Dedifferentiated amniotic fluid mesenchymal stem cell (primary cell): ENCODE data around the gene LRBA.
"Not testable (repeated sequence)": the region's sequence is repeated elsewhere in the genome, so short reads cannot be mapped to it uniquely, and the experiment has no call there.

ENCODE experiments used
- DNase-seq: peaks from one replicate; pipeline ENCODE4 v3.0.0-alpha.2; 2016; ENCODE audit errors: extremely low spot score

The LRBA gene

GRCh38 chr4:150943126-150943525 lies 72.0 kb downstream of the LRBA start:
- DNase-seq = no peak

DNA sequence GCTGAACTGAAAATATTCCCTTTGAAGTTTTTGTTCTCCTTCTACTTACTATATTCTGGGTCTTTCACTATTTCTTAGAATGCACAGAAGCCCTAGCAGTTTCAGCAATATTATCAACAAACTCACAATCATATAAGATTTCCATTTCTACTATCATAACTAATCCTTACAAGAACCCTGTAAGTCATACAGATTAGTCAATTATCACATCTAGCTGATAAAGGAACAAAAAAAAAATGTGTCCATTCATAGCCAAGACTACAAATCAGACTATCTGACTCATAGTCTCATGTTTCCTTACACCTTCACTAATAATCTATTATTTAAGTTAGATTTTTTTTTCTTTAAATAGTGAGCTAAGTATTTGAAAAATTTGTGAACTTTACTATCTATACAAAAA lies 72.5 kb downstream of the LRBA start:
- no peak for DNase-seq

DNA sequence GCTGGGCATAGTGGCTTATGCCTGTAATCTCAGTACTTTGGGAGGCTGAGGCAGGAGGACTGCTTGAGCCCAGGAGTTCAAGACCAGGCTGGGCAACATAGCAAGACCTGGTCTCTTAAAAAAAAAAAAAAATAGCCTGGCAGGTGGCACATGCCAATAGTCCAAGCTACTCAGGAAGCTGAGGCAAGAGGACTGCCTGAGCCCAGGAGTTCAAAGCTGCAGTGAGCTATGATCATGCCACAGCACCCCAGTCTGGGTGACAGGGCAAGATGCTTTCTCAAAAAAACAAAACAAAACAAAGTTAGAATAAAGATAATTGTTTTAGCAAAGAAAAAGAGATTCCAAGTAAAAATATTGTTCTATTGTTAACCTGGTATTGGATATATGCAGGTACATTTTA lies 75.0 kb downstream of the LRBA start:
- no peak for DNase-seq

- DNase-seq = no peak
Measured at GRCh38 chr4:150939530-150939929, 75.6 kb downstream of the LRBA start.

DNA sequence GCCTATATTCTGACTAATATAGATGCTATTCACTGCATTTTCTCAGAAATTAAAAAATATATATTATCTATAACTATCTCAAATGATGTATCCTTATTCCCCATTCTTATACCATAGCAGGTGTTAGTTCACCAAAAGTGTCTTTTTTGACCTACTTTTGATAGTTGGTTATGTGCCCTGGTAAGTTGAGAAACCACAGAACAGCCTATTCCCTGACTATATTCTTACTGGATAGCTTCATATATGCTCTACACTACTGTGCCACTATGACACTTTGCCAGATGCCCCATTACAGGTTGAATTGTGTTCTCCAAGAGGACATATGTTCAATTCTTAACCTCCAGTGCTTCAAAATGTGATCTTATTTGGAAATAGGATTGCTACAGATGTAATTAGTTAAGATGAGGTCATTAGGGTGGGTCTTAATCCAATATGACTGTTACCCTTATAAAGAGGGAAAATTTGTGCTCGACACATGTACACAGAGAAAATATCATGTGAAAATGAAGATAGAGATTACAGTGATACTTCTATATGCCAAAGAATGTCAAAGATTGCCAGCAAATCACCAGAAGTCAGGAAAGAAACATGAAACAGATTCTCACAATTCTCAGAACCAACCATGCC lies 76.1 kb downstream of the LRBA start:
- no peak for DNase-seq

DNA sequence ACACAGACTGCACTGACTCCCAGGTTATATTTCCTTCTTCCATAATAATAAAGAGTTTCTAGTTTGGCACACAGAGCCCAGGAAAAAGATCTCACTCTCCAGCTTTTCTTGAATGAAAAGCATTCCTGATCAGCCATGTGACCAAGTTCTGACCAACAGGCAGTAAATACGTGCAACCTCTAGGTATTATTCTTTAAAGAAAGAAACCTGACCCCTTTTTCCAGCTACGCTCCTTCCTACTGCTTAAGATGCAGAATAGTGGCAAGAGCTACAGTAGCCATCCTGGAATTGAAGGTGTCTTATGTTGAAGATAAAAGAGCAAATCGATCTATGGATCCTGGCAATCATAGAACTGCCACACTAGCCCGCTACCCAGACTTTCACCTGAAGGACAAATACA lies 76.7 kb downstream of the LRBA start:
- no peak for DNase-seq

GRCh38 chr4:150934022-150934421 lies 81.1 kb downstream of the LRBA start:
- DNase-seq = no peak

DNA sequence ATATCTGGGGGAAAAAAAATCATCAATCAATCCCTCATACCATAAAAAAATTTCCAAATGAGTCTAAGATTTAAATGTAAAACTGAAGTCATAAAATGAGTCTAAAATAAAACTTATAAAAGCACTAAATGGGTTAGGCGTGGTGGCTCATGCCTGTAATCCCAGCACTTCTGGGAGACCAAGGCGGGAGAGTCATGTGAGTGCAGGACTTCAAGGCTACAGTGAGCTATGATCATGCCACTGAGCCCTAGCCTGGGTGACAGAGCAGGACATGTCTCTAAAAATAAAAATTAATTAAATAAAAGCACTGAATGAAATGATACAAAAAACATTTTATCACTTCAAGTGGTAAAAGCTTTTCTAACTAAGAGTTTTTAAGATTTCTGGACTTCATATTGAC lies 83.3 kb downstream of the LRBA start:
- DNase-seq = no peak

DNA sequence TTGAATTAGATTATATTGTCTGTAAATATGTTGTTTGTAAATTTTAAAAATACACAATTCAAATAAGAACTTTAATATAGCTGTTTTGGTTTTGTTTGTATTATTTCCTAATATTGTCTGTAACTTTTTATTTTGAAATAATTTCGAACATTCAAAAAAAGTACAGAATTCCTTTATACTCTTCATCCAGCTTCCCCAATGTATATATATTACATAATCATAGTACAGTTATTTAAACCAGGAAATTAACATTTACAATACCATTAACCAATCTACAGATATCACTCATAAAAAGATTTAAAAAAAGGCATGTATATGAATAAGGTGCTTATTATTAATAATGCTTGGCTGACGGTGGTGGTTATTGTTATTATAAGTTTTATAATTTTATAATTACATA lies 84.1 kb downstream of the LRBA start:
- no peak for DNase-seq

GRCh38 chr4:150923945-150924344 lies 91.1 kb downstream of the LRBA start:
- DNase-seq = no peak

GRCh38 chr4:150921486-150921885 lies 93.6 kb downstream of the LRBA start:
- not testable (repeated sequence) for DNase-seq

GRCh38 chr4:150918562-150918961 lies 96.5 kb downstream of the LRBA start:
- DNase-seq = not testable (repeated sequence)

GRCh38 chr4:150911326-150911725 lies 103.8 kb downstream of the LRBA start:
- DNase-seq = no peak

GRCh38 chr4:150909116-150909515 lies 106.0 kb downstream of the LRBA start:
- DNase-seq = no peak

DNA sequence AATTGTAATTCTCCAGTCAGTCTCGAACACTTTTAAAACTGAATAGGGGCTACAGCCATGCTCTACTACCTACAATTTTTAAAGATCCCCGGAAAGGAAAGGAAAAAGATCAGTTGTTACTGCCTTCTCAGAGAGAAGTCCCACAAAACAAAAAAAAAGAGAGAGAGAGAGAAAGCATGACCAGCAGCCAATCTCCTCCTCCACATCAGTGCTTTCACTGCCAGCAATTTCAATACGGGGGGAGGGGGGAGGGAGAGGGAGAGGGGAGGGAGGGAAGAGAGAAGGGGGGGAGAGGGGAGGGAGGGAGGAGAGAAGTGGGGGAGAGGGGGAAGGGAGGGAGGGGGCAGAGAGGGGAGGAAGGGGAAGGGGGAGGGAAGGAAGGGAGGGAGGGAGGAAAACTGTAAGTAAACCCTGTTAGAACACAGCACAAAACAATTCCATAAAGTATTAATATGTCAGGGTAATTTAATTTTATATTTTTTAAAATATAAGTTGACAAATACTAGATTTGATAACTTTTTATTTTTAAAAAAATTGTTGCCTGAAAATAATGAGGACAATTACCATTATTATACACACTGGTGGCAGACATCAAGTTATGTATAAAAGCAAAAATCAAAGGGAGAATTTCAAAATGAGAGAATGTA lies 108.0 kb downstream of the LRBA start:
- DNase-seq = no peak

DNA sequence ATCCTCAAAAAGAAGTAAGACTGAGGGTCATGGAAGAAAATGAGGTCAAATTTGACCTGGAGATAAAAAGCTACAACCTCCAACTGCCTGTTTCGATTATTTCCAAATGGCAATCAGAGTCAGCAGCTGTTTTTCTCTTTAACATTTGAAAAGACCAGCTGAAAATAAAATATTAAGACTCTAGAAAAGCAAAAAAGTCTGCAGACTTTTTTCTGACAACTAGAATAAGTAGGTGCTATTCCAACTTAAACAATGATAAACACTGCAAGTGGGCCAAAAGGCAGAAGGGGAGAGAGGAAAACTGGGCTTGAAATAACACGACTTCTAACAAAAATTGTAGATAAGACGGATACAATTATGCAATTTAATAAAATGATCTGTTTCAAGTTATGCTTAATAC lies 110.4 kb downstream of the LRBA start:
- no peak for DNase-seq

DNA sequence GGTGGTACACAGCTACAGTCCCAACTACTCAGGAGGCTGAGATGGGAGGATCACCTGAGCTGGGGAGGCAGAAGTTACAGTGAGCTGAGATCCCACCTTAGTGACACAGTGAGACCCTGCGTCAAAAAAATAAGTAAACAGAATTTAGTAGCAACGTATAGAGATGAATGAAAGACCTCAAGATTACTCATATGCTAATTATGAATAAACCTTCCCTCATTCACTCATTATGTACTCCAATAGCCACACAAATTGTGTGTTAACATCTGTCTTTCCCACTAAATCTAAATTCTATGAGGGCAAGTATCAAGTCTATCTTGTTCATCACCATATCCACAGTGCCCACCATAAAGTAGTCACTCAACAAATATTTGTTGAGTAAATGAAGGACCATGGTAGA lies 111.5 kb downstream of the LRBA start:
- DNase-seq = no peak

DNA sequence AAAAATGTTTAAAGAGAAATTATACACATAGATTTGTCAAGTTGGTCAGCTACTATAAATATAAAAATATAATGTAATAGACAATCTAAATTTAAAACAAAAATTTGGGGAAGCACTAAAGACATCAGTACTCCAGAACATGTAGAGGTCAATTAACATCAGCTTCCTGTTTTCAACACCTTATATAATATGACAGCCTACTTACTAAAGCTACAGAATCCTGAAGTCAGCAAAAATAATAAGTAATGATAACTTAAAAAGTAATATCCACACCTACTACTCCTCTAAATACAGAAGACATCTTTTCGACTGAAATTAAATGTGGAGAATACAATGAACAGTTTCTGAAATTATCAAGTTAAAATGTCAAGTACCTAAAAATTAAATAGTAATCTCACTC lies 118.6 kb downstream of the LRBA start:
- no peak for DNase-seq

DNA sequence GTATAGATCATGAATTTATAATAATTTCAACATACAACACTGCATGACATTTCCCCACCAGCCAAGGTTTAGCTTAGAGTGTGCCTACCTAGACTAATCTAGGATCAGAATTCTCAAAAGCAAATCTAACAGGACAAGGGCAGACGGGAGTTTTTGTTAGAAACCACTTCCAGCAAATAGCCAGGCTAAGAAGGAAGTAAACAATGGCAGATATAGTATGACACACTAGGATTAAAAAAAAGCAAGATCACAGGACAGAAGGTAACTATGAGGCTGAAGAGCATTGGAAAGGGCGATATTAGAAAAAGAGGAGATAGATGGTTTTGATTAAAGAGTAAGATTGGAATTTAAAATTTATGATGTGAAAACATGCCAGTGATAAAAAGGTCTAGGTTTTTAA lies 124.8 kb downstream of the LRBA start:
- DNase-seq = no peak

DNA sequence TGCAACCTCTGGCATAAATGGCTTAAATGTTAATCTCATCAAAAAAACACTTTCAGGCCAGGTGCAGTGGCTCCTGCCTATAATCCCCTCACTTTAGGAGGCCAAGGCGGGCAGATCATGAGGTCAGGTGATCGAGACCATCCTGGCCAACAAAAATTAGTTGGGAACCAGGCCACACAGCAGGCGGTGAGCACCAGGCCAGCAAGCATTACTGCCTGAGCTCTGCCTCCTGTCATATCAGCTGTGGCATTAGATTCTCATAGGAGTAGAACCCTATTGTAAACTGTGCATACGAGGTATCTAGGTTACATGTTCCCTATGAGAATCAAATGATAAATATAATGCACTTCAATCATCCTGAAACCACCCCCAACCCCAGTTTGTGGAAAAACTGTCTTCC lies 125.8 kb downstream of the LRBA start:
- no peak for DNase-seq

DNA sequence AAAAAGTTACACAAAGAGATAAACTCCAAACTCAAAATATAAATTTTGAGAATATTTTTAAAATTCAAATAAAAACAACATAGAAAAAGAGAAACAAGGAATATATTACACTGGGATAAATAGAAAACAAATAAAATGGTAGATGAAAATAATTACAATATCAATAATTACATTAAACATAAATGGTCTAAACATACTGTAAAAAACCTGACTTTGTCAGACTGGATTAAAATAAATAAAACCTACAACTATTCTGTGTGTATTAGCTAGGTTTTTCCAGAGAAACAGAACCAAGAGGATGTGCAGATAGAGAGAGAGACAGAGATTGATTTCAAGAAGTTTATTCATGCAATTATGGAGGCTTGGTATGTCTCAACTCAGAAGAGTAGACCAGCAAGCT lies 126.5 kb downstream of the LRBA start:
- no peak for DNase-seq

DNA sequence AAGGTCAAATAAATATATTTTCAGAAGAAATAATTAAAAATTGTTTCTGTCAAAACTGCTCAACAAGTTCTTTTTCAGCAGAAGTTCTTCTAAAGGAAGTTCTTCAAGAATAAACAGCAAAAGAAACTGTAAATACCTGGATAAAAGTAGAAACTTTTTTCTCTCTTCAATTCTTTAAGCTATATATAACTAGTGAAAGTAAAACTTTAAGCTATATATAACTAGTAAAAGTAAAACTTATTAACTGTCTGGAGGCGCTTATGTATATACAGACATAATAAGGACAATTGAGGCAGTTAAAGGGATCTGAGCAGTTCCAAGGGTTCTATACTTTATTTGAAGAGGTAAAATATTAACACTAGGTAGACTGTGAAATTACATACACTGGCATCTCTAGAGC lies 126.9 kb downstream of the LRBA start:
- DNase-seq = no peak

DNA sequence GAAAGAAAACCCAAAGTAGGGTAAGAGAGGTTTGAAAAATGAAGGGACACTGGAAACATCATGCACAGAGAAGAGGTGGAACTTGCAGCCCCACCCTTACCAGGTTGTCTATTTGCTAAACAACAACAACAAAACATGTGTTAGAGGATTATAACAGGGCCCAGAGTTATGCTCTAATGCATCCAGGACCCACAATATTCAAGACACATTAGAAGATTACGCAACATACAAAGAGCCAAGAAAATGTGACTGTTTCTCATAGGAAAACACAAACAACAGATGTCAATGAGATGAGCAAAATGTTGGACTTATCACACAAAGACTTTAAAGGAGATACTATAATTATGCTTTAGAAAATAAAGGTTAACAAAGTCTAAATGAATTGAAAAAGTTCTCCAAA lies 128.5 kb downstream of the LRBA start:
- DNase-seq = no peak

- no peak for DNase-seq
Measured at GRCh38 chr4:150884625-150885024, 130.5 kb downstream of the LRBA start.
